Neural cell (in vitro differentiated cells): ENCODE data around the gene TMEM250.

ENCODE experiments used
- EP300 ChIP-seq: fragments of 450-650 bp; conservative IDR thresholded peaks from 2 replicates; pipeline ENCODE4 v1.6.1; 2014; ENCODE audit warnings: antibody characterized with exemption, mild to moderate bottlenecking, moderate library complexity; ENCODE audit not compliant: poor library complexity, severe bottlenecking
- EZH2 ChIP-seq: fragments of 200-600, 300-800 bp; shearing (Covaris generic), sonication (generic); IDR thresholded peaks from 2 replicates; pipeline ENCODE4 v1.6.1; 2014; ENCODE audit warnings: antibody characterized with exemption, low read length, borderline replicate concordance, mild to moderate bottlenecking; ENCODE audit not compliant: insufficient read depth, poor library complexity, severe bottlenecking
- TAF1 ChIP-seq: IDR thresholded peaks from 2 replicates; pipeline ENCODE4 v1.6.1; 2012; ENCODE audit warnings: low read depth
- TF ChIP-seq, protein P1 (sequence below): fragments of 450-650 bp; IDR thresholded peaks from 2 replicates; pipeline ENCODE4 v1.5.1; 2014; ENCODE audit warnings: antibody characterized with exemption, mild to moderate bottlenecking, moderate library complexity; ENCODE audit not compliant: poor library complexity, severe bottlenecking

DNA sequence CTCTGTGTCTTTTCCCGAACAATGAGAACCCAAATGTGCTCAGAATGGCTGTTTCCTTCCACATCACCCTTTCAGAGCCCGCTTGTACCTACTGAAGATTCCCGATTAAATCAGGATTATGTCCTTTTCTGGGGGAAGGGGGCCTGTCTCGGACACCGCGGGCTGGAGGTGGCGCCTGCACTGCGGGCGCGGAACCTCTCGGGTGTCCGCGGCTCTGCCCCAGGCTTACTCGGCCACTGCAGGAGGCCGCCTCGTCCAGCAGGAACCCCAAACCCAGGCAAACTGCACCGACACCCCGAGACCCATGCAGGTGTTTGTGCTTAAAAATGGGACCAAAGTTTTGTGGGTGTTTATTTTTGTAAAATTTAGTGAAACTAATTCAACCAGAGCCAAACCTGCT, 8.6 kb upstream of the TMEM250 start:
- TF ChIP-seq, protein P1, sequence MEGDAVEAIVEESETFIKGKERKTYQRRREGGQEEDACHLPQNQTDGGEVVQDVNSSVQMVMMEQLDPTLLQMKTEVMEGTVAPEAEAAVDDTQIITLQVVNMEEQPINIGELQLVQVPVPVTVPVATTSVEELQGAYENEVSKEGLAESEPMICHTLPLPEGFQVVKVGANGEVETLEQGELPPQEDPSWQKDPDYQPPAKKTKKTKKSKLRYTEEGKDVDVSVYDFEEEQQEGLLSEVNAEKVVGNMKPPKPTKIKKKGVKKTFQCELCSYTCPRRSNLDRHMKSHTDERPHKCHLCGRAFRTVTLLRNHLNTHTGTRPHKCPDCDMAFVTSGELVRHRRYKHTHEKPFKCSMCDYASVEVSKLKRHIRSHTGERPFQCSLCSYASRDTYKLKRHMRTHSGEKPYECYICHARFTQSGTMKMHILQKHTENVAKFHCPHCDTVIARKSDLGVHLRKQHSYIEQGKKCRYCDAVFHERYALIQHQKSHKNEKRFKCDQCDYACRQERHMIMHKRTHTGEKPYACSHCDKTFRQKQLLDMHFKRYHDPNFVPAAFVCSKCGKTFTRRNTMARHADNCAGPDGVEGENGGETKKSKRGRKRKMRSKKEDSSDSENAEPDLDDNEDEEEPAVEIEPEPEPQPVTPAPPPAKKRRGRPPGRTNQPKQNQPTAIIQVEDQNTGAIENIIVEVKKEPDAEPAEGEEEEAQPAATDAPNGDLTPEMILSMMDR, result no peak
- no peak for TF ChIP-seq EP300
- no peak for TF ChIP-seq EZH2
- no peak for TF ChIP-seq TAF1
